ENCODE results near the gene SGTB.
"Not testable (repeated sequence)": the region's sequence is repeated elsewhere in the genome, so short reads cannot be mapped to it uniquely, and the experiment has no call there.

- TF ChIP-seq, protein P1, sequence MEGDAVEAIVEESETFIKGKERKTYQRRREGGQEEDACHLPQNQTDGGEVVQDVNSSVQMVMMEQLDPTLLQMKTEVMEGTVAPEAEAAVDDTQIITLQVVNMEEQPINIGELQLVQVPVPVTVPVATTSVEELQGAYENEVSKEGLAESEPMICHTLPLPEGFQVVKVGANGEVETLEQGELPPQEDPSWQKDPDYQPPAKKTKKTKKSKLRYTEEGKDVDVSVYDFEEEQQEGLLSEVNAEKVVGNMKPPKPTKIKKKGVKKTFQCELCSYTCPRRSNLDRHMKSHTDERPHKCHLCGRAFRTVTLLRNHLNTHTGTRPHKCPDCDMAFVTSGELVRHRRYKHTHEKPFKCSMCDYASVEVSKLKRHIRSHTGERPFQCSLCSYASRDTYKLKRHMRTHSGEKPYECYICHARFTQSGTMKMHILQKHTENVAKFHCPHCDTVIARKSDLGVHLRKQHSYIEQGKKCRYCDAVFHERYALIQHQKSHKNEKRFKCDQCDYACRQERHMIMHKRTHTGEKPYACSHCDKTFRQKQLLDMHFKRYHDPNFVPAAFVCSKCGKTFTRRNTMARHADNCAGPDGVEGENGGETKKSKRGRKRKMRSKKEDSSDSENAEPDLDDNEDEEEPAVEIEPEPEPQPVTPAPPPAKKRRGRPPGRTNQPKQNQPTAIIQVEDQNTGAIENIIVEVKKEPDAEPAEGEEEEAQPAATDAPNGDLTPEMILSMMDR (IDR thresholded peaks at IDR 0.05), result not testable (repeated sequence)
- TF ChIP-seq POLR2A (IDR thresholded peaks at IDR 0.05), result not testable (repeated sequence)
Observed at GRCh38 chr5:65732046-65732445, 10.1 kb upstream of the SGTB start.
